Loucy (cell line): ENCODE data around the gene PTPA.
"Not testable (repeated sequence)": the region's sequence is repeated elsewhere in the genome, so short reads cannot be mapped to it uniquely, and the experiment has no call there.

Source experiments
- H2AFZ ChIP-seq: fragments of 200-600 bp; sonication (generic); 2 replicates; pipeline ENCODE4 v1.6.0; 2016; ENCODE audit warnings: antibody characterized with exemption, mild to moderate bottlenecking, low read length, moderate library complexity
- H3F3A ChIP-seq: fragments of 200-600 bp; 2 replicates; pipeline ENCODE4 v1.6.0; 2016; ENCODE audit warnings: antibody characterized with exemption, low read depth, mild to moderate bottlenecking
- H3K27me3 ChIP-seq: fragments of 200-600 bp; sonication (generic); 2 replicates; pipeline ENCODE4 v1.6.1; 2014; ENCODE audit warnings: low read length, mild to moderate bottlenecking; ENCODE audit not compliant: insufficient read depth, poor library complexity, severe bottlenecking
- H3K36me3 ChIP-seq: fragments of 200-600 bp; sonication (generic); 2 replicates; pipeline ENCODE4 v1.6.1; 2016; ENCODE audit warnings: low read length; ENCODE audit not compliant: insufficient read depth
- H3K4me1 ChIP-seq: fragments of 200-600 bp; sonication (generic); 2 replicates; pipeline ENCODE4 v1.5.1; 2014; ENCODE audit warnings: low read length, mild to moderate bottlenecking; ENCODE audit not compliant: insufficient read depth, poor library complexity, severe bottlenecking
- H3K4me2 ChIP-seq: fragments of 200-600 bp; sonication (generic); 2 replicates; pipeline ENCODE4 v1.6.0; 2014; ENCODE audit warnings: antibody characterized with exemption, low read length, low read depth, mild to moderate bottlenecking; ENCODE audit not compliant: poor library complexity, severe bottlenecking
- H3K4me3 ChIP-seq: fragments of 200-600 bp; sonication (generic); 2 replicates; pipeline ENCODE4 v1.5.1; 2014; ENCODE audit warnings: low read length, mild to moderate bottlenecking, mixed read lengths; ENCODE audit not compliant: poor library complexity, severe bottlenecking
- H3K79me2 ChIP-seq: fragments of 200-600 bp; sonication (generic); 2 replicates; pipeline ENCODE4 v1.6.1; 2014; ENCODE audit warnings: low read length; ENCODE audit not compliant: insufficient read depth
- H3K9ac ChIP-seq: fragments of 200-600 bp; sonication (generic); 2 replicates; pipeline ENCODE4 v1.6.0; 2014; ENCODE audit warnings: mild to moderate bottlenecking, low read depth, low read length, moderate library complexity; ENCODE audit not compliant: poor library complexity, severe bottlenecking
- H3K9me2 ChIP-seq: fragments of 200-600 bp; sonication (generic); replicated peaks from 2 replicates; pipeline ENCODE4 v1.6.1; 2016; ENCODE audit warnings: low read depth, low read length, mixed read lengths
- H3K9me3 ChIP-seq: fragments of 200-600 bp; sonication (generic); 2 replicates; pipeline ENCODE4 v1.6.1; 2014; ENCODE audit warnings: mild to moderate bottlenecking, antibody characterized with exemption, low read length, low read depth; ENCODE audit not compliant: insufficient read depth
- H4K20me1 ChIP-seq: fragments of 200-600 bp; sonication (generic); 2 replicates; pipeline ENCODE4 v1.6.0; 2014; ENCODE audit warnings: antibody characterized with exemption, low read length, mild to moderate bottlenecking; ENCODE audit not compliant: insufficient read depth, poor library complexity, severe bottlenecking
- EZH2phosphoT487 ChIP-seq: fragments of 200-600 bp; IDR thresholded peaks from 2 replicates; pipeline ENCODE4 v1.6.1; 2018; ENCODE audit warnings: antibody characterized with exemption, mild to moderate bottlenecking, moderate library complexity, borderline replicate concordance
- TF ChIP-seq, protein P1 (sequence below): fragments of 200-600 bp; sonication (generic); conservative IDR thresholded peaks from 2 replicates; pipeline ENCODE4 v1.5.1; 2014; ENCODE audit warnings: mild to moderate bottlenecking, antibody characterized with exemption, low read length

The PTPA gene

DNA sequence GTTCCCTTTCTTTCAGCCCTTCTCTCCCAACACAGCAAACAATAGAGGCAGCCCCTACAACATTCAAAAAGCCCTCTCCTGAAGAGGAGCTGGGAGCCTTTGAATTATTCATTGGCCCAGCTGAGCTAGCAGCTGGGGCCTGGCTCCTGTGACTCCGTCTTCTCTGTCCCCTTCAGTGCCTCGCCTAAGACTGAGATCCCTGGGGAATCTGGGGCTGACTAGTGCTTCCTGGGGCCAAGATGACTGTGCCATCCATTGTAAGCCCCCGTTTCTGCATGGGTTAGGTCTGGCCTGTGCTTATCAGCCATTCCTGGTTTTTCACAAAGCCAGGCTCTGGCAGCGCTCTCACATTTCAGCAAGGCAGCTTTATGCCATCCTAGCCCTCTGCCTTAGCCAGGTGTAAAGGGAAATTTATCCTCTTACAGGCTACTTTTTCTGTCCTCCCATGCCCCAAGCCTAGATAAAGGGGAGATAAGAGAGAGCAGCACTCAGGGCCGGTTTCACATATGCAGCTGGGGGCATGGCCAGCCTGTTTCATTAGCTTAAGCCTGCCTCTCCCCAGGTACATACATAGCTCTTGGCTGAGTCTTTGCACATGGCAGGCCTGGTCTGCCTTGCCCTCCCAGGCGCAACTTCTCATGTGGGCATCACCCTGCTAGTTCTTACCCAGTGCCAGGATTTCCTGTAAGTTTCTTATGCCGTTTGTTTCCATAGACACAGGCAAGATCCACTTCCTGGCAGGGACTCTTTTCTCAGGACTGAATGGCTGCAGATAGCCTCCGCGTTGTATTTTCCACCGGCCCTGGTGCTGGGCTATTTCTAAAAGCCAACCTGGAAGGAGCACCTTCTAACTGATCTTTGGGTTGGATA lies 15.8 kb downstream of the PTPA start:
- Histone ChIP-seq H2AFZ (no peak overlapping the region), H3K4me2 (no peak overlapping the region), H4K20me1 (no peaks in the 10 kb centered on the region), H3K4me1 (no peaks in the 10 kb centered on the region), H3K9me2 (no peaks in the 10 kb centered on the region), H3K4me3 (no peak overlapping the region), H3K9ac (no peak overlapping the region), H3K79me2 (no peaks in the 10 kb centered on the region), H3K9me3 (no peaks in the 10 kb centered on the region), H3K27me3 (no peaks in the 10 kb centered on the region), H3K36me3 (peaks cover 52% of the 10 kb centered on the region; the same call in 1 of the 2 replicates), H3F3A (no peaks in the 10 kb centered on the region)
- no peak for TF ChIP-seq EZH2phosphoT487
- TF ChIP-seq, protein P1, sequence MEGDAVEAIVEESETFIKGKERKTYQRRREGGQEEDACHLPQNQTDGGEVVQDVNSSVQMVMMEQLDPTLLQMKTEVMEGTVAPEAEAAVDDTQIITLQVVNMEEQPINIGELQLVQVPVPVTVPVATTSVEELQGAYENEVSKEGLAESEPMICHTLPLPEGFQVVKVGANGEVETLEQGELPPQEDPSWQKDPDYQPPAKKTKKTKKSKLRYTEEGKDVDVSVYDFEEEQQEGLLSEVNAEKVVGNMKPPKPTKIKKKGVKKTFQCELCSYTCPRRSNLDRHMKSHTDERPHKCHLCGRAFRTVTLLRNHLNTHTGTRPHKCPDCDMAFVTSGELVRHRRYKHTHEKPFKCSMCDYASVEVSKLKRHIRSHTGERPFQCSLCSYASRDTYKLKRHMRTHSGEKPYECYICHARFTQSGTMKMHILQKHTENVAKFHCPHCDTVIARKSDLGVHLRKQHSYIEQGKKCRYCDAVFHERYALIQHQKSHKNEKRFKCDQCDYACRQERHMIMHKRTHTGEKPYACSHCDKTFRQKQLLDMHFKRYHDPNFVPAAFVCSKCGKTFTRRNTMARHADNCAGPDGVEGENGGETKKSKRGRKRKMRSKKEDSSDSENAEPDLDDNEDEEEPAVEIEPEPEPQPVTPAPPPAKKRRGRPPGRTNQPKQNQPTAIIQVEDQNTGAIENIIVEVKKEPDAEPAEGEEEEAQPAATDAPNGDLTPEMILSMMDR: no peak

DNA sequence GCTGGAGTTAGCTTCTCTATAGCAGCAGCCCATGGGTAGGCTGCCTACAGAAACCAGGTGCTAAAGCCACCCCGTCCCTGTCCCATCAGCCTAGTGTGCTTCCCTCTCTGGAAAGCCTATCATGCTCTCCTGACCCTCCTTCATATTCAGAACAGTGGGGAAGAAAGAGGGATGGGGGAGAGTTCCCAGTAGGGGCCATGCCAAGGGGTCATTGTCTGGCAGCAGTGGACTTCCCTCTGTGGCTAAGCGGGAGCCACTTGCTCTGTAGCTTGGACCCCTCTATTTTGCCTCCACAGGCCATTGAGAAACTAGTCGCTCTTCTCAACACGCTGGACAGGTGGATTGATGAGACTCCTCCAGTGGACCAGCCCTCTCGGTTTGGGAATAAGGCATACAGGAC lies 17.5 kb downstream of the PTPA start:
- H3K4me3 ChIP-seq: no peak overlapping the region
- no peaks in the 10 kb centered on the region for H3K9me3 ChIP-seq
- no peaks in the 10 kb centered on the region for H4K20me1 ChIP-seq
- H3K4me2 ChIP-seq: no peak overlapping the region
- TF ChIP-seq, protein P1: no peak
- no peaks in the 10 kb centered on the region for H3K27me3 ChIP-seq
- no peaks in the 10 kb centered on the region for H3K4me1 ChIP-seq
- H3K36me3 ChIP-seq: peaks cover 47% of the 10 kb centered on the region; the same call in 1 of the 2 replicates
- no peak overlapping the region for H2AFZ ChIP-seq
- no peaks in the 10 kb centered on the region for H3K79me2 ChIP-seq
- H3K9me2 ChIP-seq: no peaks in the 10 kb centered on the region
- no peaks in the 10 kb centered on the region for H3F3A ChIP-seq
- H3K9ac ChIP-seq: no peak overlapping the region

DNA sequence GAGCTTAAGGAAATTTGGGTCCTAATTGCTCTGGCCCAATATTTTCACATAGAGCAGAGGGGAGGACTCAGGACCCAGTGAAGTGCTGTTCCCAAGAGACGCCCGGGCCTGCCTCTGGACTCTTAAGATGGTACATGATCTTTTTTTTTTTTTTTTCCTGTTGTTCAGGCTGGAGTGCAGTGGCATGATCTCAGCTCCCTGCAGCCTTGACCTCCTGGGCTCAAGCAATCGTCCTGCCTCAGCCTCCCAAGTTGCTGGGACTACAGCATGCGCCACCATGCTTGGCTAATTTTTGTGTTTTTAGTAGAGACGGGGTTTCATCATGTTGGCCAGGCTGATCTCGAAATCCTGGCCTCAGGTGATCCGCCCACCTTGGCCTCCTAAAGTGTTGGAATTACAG lies 19.1 kb downstream of the PTPA start:
- H3K27me3 ChIP-seq, H3K79me2 ChIP-seq, H3K4me2 ChIP-seq, H3K9me3 ChIP-seq, H3K4me3 ChIP-seq, H3K4me1 ChIP-seq, H2AFZ ChIP-seq, H3K9me2 ChIP-seq, H3F3A ChIP-seq, H3K9ac ChIP-seq, H4K20me1 ChIP-seq: not testable (repeated sequence)
- H3K36me3 ChIP-seq: peaks cover 47% of the 10 kb centered on the region; the same call in 1 of the 2 replicates

DNA sequence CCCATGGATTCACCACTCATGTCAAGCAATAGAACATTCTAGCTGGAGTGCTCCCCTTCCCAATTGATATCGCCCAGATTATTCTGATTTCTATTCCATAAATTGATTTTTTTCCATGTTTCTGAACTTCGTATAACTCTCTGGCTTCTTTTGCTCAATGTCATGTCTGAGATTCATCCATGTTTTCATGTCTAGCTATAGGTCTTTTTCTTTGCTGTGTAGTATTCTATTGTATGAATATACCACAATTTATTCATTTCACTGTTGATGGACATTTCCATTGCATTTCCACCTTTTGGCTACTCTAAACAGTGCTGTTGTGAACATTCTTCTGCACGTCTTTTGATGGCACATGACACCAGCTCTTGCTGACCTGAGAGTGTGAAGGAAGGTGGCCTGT lies 19.6 kb downstream of the PTPA start:
- H3K27me3 ChIP-seq: no peaks in the 10 kb centered on the region
- H3K36me3 ChIP-seq: peaks cover 47% of the 10 kb centered on the region; the same call in 1 of the 2 replicates
- H2AFZ ChIP-seq: no peak overlapping the region
- H4K20me1 ChIP-seq: no peaks in the 10 kb centered on the region
- H3F3A ChIP-seq: no peaks in the 10 kb centered on the region
- H3K4me3 ChIP-seq: no peak overlapping the region
- H3K79me2 ChIP-seq: no peaks in the 10 kb centered on the region
- H3K4me2 ChIP-seq: no peak overlapping the region
- no peaks in the 10 kb centered on the region for H3K9me3 ChIP-seq
- H3K9me2 ChIP-seq: no peaks in the 10 kb centered on the region
- no peaks in the 10 kb centered on the region for H3K4me1 ChIP-seq
- H3K9ac ChIP-seq: no peak overlapping the region
- TF ChIP-seq, protein P1: no peak
- TF ChIP-seq EZH2phosphoT487: no peak
